ENCODE measurements around the gene MIDN. TPM values are rescaled to one million over a fixed set of nuclear protein-coding genes. Genes with fewer than 3 reads are reported as not detected.

MIDN gene
- total and polyA plus RNA-seq, 5 donors from 2014 or later = 1.4 to 126 (median 2.1) TPM

GRCh38 chr19:1280636-1281568 lies 32.5 kb downstream of the MIDN start:
- H3K9me3 Mint-ChIP-seq = peaks cover 0 to 2% (median 0%) of the 10 kb centered on the region in 7 donors
- peaks cover 5% of the 10 kb centered on the region for H3K36me3 ChIP-seq (ENCODE audit: control insufficient read depth, insufficient read depth, low read length)
- H3K27me3 Mint-ChIP-seq = peaks cover 25% of the 10 kb centered on the region
- peaks cover 0 to 22% (median 12%) of the 10 kb centered on the region in 4 donors for H3K4me1 Mint-ChIP-seq
- DNase-seq = no peak
- no peak overlapping the region for H3K27ac Mint-ChIP-seq
- no peak overlapping the region for H3K4me3 ChIP-seq (ENCODE audit: low read depth, low read length)
- peaks cover 7% of the 10 kb centered on the region for H3K36me3 Mint-ChIP-seq
- peaks cover 15% of the 10 kb centered on the region for H3K4me1 ChIP-seq (ENCODE audit: control insufficient read depth, insufficient read depth, low read length, poor library complexity, severe bottlenecking)
- peaks cover 3% of the 10 kb centered on the region for H3K27me3 ChIP-seq (ENCODE audit: control insufficient read depth, insufficient read depth, low read length)
- H3K4me3 Mint-ChIP-seq = peak overlapping the region in 1 of 4 donors; percentile 79
- H3K27ac ChIP-seq (ENCODE audit: insufficient read depth, low read length, poor library complexity, severe bottlenecking) = no peak overlapping the region
- ATAC-seq (ENCODE audit: low read depth in 2 of 2) = no peak
- no peaks in the 10 kb centered on the region for H3K9me3 ChIP-seq (ENCODE audit: control insufficient read depth in 2 of 2, low read length in 2 of 2)

GRCh38 chr19:1281569-1282287 lies 33.3 kb downstream of the MIDN start:
- ATAC-seq (ENCODE audit: low read depth in 2 of 2) (no peak), DNase-seq (no peak)
- Histone ChIP-seq H3K36me3 (ENCODE audit: control insufficient read depth, insufficient read depth, low read length) (peaks cover 5% of the 10 kb centered on the region), H3K4me3 (ENCODE audit: low read depth, low read length) (no peak overlapping the region), H3K27me3 (ENCODE audit: control insufficient read depth, insufficient read depth, low read length) (peaks cover 3% of the 10 kb centered on the region), H3K27ac (ENCODE audit: insufficient read depth, low read length, poor library complexity, severe bottlenecking) (no peak overlapping the region), H3K4me1 (ENCODE audit: control insufficient read depth, insufficient read depth, low read length, poor library complexity, severe bottlenecking) (peaks cover 11% of the 10 kb centered on the region), H3K9me3 (ENCODE audit: control insufficient read depth in 2 of 2, low read length in 2 of 2) (no peaks in the 10 kb centered on the region)
- Mint-ChIP-seq H3K27me3 (peaks cover 25% of the 10 kb centered on the region), H3K27ac (no peak overlapping the region), H3K4me3 (no peak overlapping the region), H3K4me1 (peaks cover 0 to 22% (median 10%) of the 10 kb centered on the region in 4 donors), H3K36me3 (peaks cover 7% of the 10 kb centered on the region), H3K9me3 (peaks cover 0 to 2% (median 0%) of the 10 kb centered on the region in 7 donors)

GRCh38 chr19:1282588-1283206 lies 34.3 kb downstream of the MIDN start:
- DNase-seq (no peak), ATAC-seq (ENCODE audit: low read depth in 2 of 2) (no peak)
- H3K36me3 Mint-ChIP-seq = peaks cover 7% of the 10 kb centered on the region
- Histone ChIP-seq H3K36me3 (ENCODE audit: control insufficient read depth, insufficient read depth, low read length) (peaks cover 5% of the 10 kb centered on the region), H3K27me3 (ENCODE audit: control insufficient read depth, insufficient read depth, low read length) (peaks cover 3% of the 10 kb centered on the region), H3K9me3 (ENCODE audit: control insufficient read depth in 2 of 2, low read length in 2 of 2) (no peaks in the 10 kb centered on the region), H3K27ac (ENCODE audit: insufficient read depth, low read length, poor library complexity, severe bottlenecking) (no peak overlapping the region), H3K4me1 (ENCODE audit: control insufficient read depth, insufficient read depth, low read length, poor library complexity, severe bottlenecking) (peaks cover 8% of the 10 kb centered on the region), H3K4me3 (ENCODE audit: low read depth, low read length) (no peak overlapping the region)
- peaks cover 0 to 19% (median 8%) of the 10 kb centered on the region in 4 donors for H3K4me1 Mint-ChIP-seq
- H3K27ac Mint-ChIP-seq = peak overlapping the region in 1 of 3 donors; percentile 56
- H3K9me3 Mint-ChIP-seq = peaks cover 0 to 2% (median 0%) of the 10 kb centered on the region in 7 donors
- peak overlapping the region in 1 of 4 donors; percentile 47 for H3K4me3 Mint-ChIP-seq
- peaks cover 25% of the 10 kb centered on the region for H3K27me3 Mint-ChIP-seq

GRCh38 chr19:1283207-1283916 lies 35.0 kb downstream of the MIDN start:
- Mint-ChIP-seq H3K27ac (peak overlapping the region in 1 of 3 donors; percentile 56), H3K4me1 (peaks cover 0 to 15% (median 8%) of the 10 kb centered on the region in 4 donors), H3K9me3 (peaks cover 0 to 2% (median 0%) of the 10 kb centered on the region in 7 donors), H3K36me3 (peaks cover 7% of the 10 kb centered on the region), H3K4me3 (peak overlapping the region in 1 of 4 donors; percentile 47), H3K27me3 (peaks cover 25% of the 10 kb centered on the region)
- peaks cover 8% of the 10 kb centered on the region for H3K4me1 ChIP-seq (ENCODE audit: control insufficient read depth, insufficient read depth, low read length, poor library complexity, severe bottlenecking)
- no peak for ATAC-seq (ENCODE audit: low read depth in 2 of 2)
- no peak overlapping the region for H3K27ac ChIP-seq (ENCODE audit: insufficient read depth, low read length, poor library complexity, severe bottlenecking)
- no peak for DNase-seq
- H3K4me3 ChIP-seq (ENCODE audit: low read depth, low read length) = no peak overlapping the region
- H3K9me3 ChIP-seq (ENCODE audit: control insufficient read depth in 2 of 2, low read length in 2 of 2) = no peaks in the 10 kb centered on the region
- H3K36me3 ChIP-seq (ENCODE audit: control insufficient read depth, insufficient read depth, low read length) = peaks cover 5% of the 10 kb centered on the region
- peaks cover 3% of the 10 kb centered on the region for H3K27me3 ChIP-seq (ENCODE audit: control insufficient read depth, insufficient read depth, low read length)

- H3K4me3 ChIP-seq (ENCODE audit: low read depth, low read length) = no peak overlapping the region
- peak overlapping the region in 1 of 4 donors; percentile 29 for H3K4me3 Mint-ChIP-seq
- peaks cover 0 to 15% (median 8%) of the 10 kb centered on the region in 4 donors for H3K4me1 Mint-ChIP-seq
- no peak overlapping the region for H3K27ac Mint-ChIP-seq
- H3K27me3 ChIP-seq (ENCODE audit: control insufficient read depth, insufficient read depth, low read length) = peaks cover 3% of the 10 kb centered on the region
- ATAC-seq (ENCODE audit: low read depth in 2 of 2) = no peak
- peaks cover 25% of the 10 kb centered on the region for H3K27me3 Mint-ChIP-seq
- H3K9me3 Mint-ChIP-seq = peaks cover 0 to 2% (median 0%) of the 10 kb centered on the region in 7 donors
- peaks cover 8% of the 10 kb centered on the region for H3K4me1 ChIP-seq (ENCODE audit: control insufficient read depth, insufficient read depth, low read length, poor library complexity, severe bottlenecking)
- peaks cover 3% of the 10 kb centered on the region for H3K36me3 ChIP-seq (ENCODE audit: control insufficient read depth, insufficient read depth, low read length)
- peaks cover 7% of the 10 kb centered on the region for H3K36me3 Mint-ChIP-seq
- H3K27ac ChIP-seq (ENCODE audit: insufficient read depth, low read length, poor library complexity, severe bottlenecking) = no peak overlapping the region
- no peak for DNase-seq
- H3K9me3 ChIP-seq (ENCODE audit: control insufficient read depth in 2 of 2, low read length in 2 of 2) = no peaks in the 10 kb centered on the region
Observed at GRCh38 chr19:1283917-1284292, 35.5 kb downstream of the MIDN start.

- Histone ChIP-seq H3K4me1 (ENCODE audit: control insufficient read depth, insufficient read depth, low read length, poor library complexity, severe bottlenecking) (peaks cover 7% of the 10 kb centered on the region), H3K9me3 (ENCODE audit: control insufficient read depth in 2 of 2, low read length in 2 of 2) (no peaks in the 10 kb centered on the region), H3K27me3 (ENCODE audit: control insufficient read depth, insufficient read depth, low read length) (peaks cover 3% of the 10 kb centered on the region), H3K27ac (ENCODE audit: insufficient read depth, low read length, poor library complexity, severe bottlenecking) (no peak overlapping the region), H3K4me3 (ENCODE audit: low read depth, low read length) (no peak overlapping the region), H3K36me3 (ENCODE audit: control insufficient read depth, insufficient read depth, low read length) (no peaks in the 10 kb centered on the region)
- Mint-ChIP-seq H3K4me3 (peak overlapping the region; percentile 29 to 89 (median 48)), H3K36me3 (peaks cover 7% of the 10 kb centered on the region), H3K27ac (no peak overlapping the region), H3K9me3 (peaks cover 0 to 2% (median 0%) of the 10 kb centered on the region in 7 donors), H3K27me3 (peaks cover 25% of the 10 kb centered on the region), H3K4me1 (peaks cover 0 to 15% (median 7%) of the 10 kb centered on the region in 4 donors)
- no peak for DNase-seq
- no peak for ATAC-seq (ENCODE audit: low read depth in 2 of 2)
Observed at GRCh38 chr19:1284293-1284978, 36.1 kb downstream of the MIDN start.
